Suprapubic skin (tissue), 3 donors: ENCODE results near the gene LRRC8B.

Experiments used
- POLR2A ChIP-seq, 2 donors: fragments of 450-650 bp; IDR thresholded peaks; one replicate each; pipeline ENCODE4 v1.6.1; 2017; ENCODE audit warnings: antibody characterized with exemption in 2 of 2, mild to moderate bottlenecking in 2 of 2, moderate library complexity in 2 of 2
- TF ChIP-seq, protein P1 (sequence below), 2 donors: fragments of 200-600 bp in 1 of 2; fragments of 450-650 bp in 1 of 2; sonication (generic) in 1 of 2; IDR thresholded peaks; one replicate each; pipeline ENCODE4 v1.5.1; 2016 to 2019; ENCODE audit warnings: antibody characterized with exemption in 2 of 2, mild to moderate bottlenecking in 1 of 2, moderate library complexity in 1 of 2

DNA sequence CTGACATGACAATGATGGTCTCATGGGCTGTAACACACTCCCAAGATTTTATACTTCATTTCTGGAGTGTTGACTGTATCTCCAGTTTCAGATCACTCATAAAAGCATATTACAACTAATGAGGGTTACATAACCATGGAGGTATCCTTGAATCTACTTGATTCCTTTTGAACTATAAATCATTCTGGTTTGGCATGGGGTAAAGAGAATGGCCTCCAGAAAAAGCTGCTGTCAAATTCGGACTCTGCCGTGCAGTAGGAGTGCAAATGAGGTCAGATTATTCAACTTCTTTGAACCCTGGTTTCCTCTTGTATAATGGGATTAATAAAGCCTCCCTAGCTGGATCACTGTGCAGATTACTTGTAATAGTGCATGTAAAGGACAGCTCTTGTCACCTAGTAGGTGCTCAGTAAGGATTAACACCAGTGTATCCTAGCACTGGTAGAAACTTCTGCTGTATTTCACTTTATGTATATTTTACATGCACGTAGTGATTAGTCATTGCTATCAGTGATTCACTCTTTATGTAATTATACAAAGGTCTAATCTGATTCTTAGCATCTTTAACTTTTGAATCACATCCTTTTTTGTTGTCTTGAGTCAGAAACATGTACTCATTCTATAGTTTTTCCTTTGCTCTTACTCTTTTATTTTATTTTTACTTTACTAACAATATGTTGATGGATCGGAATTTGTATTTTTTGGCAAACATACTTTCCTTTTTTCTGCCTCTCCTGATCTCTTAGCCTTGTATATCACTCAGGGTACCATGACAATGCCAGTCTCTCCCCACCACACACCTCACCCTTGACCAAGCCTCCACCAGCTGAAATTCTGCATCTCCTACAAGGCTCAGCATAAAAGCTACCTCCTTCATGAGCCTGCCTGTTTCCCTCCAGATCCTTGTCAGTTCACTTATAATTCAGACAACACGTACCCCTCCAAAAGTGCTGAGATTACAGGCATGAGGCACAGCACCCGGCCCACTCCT, 111.5 kb downstream of the LRRC8B start:
- TF ChIP-seq, protein P1, sequence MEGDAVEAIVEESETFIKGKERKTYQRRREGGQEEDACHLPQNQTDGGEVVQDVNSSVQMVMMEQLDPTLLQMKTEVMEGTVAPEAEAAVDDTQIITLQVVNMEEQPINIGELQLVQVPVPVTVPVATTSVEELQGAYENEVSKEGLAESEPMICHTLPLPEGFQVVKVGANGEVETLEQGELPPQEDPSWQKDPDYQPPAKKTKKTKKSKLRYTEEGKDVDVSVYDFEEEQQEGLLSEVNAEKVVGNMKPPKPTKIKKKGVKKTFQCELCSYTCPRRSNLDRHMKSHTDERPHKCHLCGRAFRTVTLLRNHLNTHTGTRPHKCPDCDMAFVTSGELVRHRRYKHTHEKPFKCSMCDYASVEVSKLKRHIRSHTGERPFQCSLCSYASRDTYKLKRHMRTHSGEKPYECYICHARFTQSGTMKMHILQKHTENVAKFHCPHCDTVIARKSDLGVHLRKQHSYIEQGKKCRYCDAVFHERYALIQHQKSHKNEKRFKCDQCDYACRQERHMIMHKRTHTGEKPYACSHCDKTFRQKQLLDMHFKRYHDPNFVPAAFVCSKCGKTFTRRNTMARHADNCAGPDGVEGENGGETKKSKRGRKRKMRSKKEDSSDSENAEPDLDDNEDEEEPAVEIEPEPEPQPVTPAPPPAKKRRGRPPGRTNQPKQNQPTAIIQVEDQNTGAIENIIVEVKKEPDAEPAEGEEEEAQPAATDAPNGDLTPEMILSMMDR (IDR thresholded peaks at IDR 0.05) = no peak
- no peak for TF ChIP-seq POLR2A (IDR thresholded peaks at IDR 0.05)
